GM12891 (cell line): Measurements from ENCODE around the gene ADGRV1.

ENCODE experiments used
- DNase-seq: peaks from one replicate; pipeline ENCODE4 v3.0.0; 2011; ENCODE audit warnings: low spot score; ENCODE audit not compliant: insufficient read length
- FAIRE-seq: peaks from 2 replicates; lab custom pipeline; 2011; peaks lifted over from hg19 to GRCh38; lab: Jason Lieb, UNC
- PAX5 ChIP-seq: IDR thresholded peaks from 2 replicates; pipeline ENCODE4 v1.6.1; 2011; ENCODE audit warnings: low read length, moderate library complexity, mild to moderate bottlenecking; ENCODE audit not compliant: insufficient read depth, severe bottlenecking
- POLR2A ChIP-seq: IDR thresholded peaks from 2 replicates; pipeline ENCODE4 v1.6.1; 2011; ENCODE audit warnings: low read depth, low read length, control low read depth
- POLR2AphosphoS5 ChIP-seq: IDR thresholded peaks from 2 replicates; pipeline ENCODE4 v1.6.1; 2011; ENCODE audit warnings: low read depth, low read length, control low read depth
- POU2F2 ChIP-seq: IDR thresholded peaks from 2 replicates; pipeline ENCODE4 v1.6.1; 2011; ENCODE audit warnings: low read depth, mild to moderate bottlenecking, control low read depth, low read length, moderate library complexity
- SPI1 ChIP-seq: IDR thresholded peaks from 2 replicates; pipeline ENCODE4 v1.6.1; 2011; ENCODE audit warnings: low read depth, low read length, control low read depth
- TAF1 ChIP-seq: IDR thresholded peaks from 2 replicates; pipeline ENCODE4 v1.6.1; 2011; ENCODE audit warnings: low read depth, low read length, control low read depth

The ADGRV1 gene

DNA sequence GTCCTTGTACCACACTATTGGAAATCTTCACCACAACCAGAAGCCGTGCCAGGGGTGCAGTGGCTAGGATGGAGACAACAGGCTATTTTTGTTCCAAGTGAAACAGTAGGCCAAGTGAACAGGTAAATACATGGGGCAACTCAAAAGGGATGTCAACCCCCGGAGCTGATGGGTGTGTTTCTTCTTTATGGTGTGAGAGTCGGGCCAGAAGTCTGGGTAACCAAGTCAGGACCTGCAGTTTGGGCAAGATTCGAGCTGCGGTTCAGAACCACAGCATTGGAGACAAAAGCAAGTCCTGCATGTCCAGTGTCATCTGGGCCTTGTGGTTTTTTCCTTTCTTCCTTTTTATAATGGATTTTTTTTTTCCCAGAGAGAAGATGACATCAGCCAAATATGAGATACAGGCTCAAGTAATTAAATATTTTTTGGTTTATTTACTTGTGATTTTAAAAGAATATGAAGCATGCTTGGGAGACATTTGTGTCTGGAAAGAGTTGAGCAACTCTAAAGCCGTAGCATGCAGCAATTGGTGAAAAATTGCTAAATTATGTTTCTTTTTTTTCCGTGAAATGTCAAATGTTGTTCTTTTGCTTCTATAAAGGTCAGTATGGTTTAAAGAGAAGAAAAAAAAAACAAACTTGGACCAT lies 562.9 kb downstream of the ADGRV1 start:
- FAIRE-seq (no peak), DNase-seq (no peak)
- TF ChIP-seq SPI1 (no peak), POLR2AphosphoS5 (no peak), PAX5 (no peak), POLR2A (no peak), TAF1 (no peak), POU2F2 (no peak)

DNA sequence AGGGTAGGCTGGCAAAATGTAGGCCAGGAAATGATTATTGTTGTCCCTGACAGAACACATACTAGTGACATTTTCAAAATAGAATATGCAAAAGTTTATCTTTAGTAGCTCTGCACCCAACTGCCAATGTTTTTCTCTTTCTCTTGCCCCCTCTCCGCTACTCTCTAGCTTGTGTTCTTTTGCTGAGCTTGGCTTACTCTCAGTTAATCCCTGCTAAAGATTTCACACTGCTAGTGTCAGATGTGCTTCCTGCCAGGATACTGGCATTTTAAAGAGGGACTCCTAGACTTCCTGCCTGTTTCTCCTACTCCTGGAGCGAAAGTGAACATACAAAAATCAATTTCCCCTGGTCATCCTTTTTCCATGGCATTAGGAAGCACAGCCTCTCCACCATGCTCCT lies 564.1 kb downstream of the ADGRV1 start:
- TF ChIP-seq POLR2AphosphoS5 (no peak), SPI1 (no peak), PAX5 (no peak), POU2F2 (no peak), TAF1 (no peak), POLR2A (no peak)
- FAIRE-seq (no peak), DNase-seq (no peak)

DNA sequence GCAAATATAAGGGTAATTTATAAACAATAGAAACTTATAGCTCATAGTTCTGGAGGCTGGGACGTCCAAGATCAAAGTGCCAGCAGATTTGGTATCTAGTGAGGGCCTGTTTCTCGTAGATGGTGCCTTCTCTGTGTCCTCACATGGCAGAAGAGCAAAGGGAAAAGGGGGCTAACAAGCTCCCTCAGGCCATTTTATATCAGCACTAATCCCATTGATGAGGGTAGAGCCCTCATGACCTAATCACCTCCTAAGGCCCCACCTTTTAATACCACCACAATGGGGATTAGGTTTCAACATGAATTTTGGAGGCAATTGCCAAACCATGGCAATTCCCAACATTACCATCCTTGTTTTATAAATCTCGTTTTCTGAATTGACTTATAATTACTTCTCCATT lies 564.7 kb downstream of the ADGRV1 start:
- DNase-seq (no peak), FAIRE-seq (no peak)
- no peak for TF ChIP-seq POLR2A
- TF ChIP-seq POLR2AphosphoS5 = no peak
- no peak for TF ChIP-seq TAF1
- no peak for TF ChIP-seq SPI1
- TF ChIP-seq PAX5 = no peak
- TF ChIP-seq POU2F2 = no peak

DNA sequence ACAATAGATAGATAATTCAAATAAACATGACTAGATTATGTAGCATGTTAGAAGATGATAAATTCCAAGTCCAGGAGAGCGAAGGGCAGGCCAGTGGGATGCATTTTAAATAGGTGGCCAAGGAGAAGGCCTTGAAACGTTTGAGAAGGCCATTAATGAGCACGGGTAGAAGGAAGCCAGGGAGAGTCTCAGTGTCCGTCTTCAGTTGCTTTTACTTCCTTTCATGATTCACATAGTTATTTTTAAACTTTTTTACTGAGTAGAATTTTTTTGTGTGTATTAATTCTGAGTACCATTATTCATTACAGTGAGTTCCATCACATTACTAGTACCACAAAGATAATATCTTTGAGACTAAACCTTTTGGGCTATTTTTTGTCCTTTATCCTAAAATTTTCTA lies 565.3 kb downstream of the ADGRV1 start:
- FAIRE-seq = no peak
- TF ChIP-seq POU2F2 (no peak), SPI1 (no peak), TAF1 (no peak), POLR2AphosphoS5 (no peak), PAX5 (no peak), POLR2A (no peak)
- no peak for DNase-seq

DNA sequence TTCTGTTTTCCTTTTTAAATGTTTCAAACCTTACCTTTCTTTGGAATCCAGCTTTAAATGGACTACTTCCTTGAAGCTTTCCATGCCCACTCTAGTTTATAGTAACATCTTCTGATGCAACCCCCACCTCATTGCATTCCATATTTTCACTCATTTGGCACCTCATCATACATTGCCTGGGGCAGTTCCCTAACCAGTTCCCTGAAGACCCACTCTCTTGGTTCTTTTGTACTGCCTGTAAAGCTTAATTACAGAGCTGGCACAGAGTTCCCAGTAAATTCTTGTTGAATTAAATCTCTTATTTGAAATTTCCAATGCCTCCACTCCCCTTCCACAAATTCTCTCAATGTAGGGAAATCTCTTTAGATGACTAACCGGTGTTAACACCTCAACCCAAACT lies 567.3 kb downstream of the ADGRV1 start:
- FAIRE-seq = no peak
- no peak for DNase-seq
- TF ChIP-seq POLR2AphosphoS5 (no peak), TAF1 (no peak), PAX5 (no peak), POU2F2 (no peak)

DNA sequence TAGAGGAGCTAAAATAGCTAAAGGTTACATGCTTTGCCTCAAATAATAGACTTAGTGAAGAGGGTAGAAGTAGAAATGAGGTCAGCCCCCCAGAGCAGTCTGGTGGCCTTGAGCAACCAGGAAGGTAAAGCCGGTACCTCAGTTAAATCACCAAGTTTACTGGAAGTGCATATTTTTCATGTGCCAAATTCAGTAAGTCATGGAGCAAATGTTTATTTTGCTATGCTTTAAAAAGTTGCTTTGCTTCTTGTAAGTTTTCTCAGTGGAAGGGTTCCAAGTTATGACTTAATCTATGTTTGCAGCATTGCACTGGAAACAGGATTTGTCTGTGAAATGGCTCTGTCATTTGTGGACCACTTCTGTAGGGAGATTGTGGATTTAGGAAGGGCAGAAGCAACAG lies 567.9 kb downstream of the ADGRV1 start:
- no peak for FAIRE-seq
- DNase-seq = no peak
- no peak for TF ChIP-seq PAX5
- no peak for TF ChIP-seq POU2F2
- TF ChIP-seq SPI1 = no peak
- TF ChIP-seq POLR2A = no peak
- no peak for TF ChIP-seq POLR2AphosphoS5
- no peak for TF ChIP-seq TAF1

DNA sequence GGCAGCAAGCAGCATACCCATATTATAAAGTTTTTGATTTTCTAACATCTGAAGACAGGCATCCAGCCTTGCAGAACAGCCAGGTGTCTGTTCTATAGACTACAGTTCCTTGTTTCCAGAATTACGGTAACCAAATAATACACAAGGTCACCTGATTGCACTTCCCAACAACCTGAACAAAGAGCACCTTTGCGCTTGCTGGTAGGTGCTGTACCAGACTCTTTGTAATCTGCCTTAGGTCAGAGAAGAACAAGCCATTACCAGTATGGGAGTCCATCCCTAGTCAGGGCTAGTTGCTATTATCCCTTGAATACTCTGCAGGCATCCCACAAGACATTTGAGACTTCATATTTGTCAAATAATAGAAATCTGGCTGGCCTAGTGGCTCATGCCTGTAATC lies 568.3 kb downstream of the ADGRV1 start:
- TF ChIP-seq POLR2A = no peak
- no peak for TF ChIP-seq POLR2AphosphoS5
- no peak for TF ChIP-seq SPI1
- no peak for TF ChIP-seq POU2F2
- no peak for TF ChIP-seq PAX5
- TF ChIP-seq TAF1 = no peak
- DNase-seq (no peak), FAIRE-seq (no peak)

DNA sequence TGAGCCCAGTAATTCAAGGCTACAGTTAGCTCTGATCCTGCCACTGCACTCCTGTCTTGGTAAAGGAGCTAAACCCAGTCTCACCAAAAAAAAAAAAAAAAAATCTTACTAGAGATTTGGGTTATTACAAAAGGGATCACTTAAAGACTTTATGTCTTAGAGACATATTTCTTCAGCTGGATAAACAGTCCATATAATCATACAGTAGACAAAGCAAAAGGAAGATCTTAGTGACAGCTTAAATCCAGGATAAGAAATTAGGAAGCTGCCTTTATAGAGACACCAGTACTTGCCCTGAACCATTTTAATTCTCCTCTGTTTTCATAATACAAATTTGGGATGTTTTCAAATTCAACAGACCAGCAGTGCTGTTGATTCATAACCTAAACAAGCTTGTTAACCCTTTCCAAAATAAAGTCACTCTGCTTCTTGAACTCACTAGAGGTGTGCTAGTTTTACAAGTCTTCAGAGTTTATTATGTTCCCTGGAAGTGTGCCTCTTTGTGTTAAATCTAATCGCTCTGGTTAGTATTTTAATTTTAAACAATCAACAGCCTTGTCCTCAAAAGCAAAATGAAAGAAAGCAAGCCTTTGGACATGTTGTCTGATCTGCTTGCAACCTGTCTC lies 569.0 kb downstream of the ADGRV1 start:
- TF ChIP-seq TAF1 = no peak
- no peak for TF ChIP-seq PAX5
- no peak for TF ChIP-seq POU2F2
- TF ChIP-seq POLR2AphosphoS5 = no peak
- no peak for TF ChIP-seq SPI1
- TF ChIP-seq POLR2A = no peak
- no peak for FAIRE-seq
- DNase-seq = no peak

DNA sequence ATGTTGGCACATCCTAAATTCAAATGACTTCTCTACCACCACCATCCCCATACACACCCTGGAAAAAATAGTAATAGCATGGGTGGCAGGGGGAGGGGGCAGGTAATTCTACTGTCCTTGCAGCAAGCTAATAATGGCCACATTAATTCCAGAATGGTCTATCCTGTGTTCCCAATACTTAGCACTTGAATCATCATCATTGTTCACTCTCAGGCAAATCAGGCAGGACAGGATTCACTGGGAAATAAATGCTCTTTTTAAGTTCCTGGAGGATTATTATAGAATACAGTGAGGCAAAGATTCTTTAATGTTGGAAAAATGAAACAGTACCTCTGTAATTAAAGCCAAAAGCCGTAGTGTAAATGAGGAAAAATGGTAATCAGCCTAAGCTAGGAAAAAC lies 570.0 kb downstream of the ADGRV1 start:
- FAIRE-seq = no peak
- TF ChIP-seq TAF1 = no peak
- no peak for TF ChIP-seq POU2F2
- TF ChIP-seq POLR2AphosphoS5 = no peak
- no peak for TF ChIP-seq POLR2A
- no peak for TF ChIP-seq PAX5
- no peak for TF ChIP-seq SPI1
- no peak for DNase-seq

DNA sequence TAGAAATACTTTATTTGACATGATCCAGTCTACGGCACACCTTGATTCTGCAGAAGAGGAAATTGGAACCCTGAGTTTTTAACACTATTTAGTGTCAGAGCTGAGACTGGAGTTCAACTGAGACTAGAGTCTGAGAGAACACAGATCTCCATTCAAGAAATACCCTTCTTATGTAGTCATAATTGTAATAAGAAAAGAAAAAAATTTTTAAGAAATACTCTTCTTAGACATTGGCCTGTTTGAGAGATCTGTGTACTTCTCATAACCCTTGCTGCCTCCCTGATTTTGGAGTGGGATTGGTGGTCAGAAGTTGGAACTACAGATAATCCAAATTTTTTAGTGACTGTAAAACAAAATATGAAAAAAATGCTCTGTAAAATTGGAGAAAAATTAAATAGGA lies 571.2 kb downstream of the ADGRV1 start:
- TF ChIP-seq POLR2AphosphoS5 (no peak), TAF1 (no peak), SPI1 (no peak), PAX5 (no peak), POLR2A (no peak), POU2F2 (no peak)
- no peak for DNase-seq
- no peak for FAIRE-seq
